Activated T-helper 17 cell treated with anti-CD3 and anti-CD28 coated beads, Interleukin-2, amount 50 U/mL, for 72 hours (primary cell): ENCODE results near the gene HOXC5. TPM values are rescaled to one million over a fixed set of nuclear protein-coding genes. Genes with fewer than 3 reads are reported as not detected.
A peak's percentile ranks its signal among the peaks of the same experiment; 100 is the strongest.

Experiments
- ATAC-seq: fragments of 150-1000 bp; cut with Tn5 transposase; replicated peaks from 2 replicates; pipeline ENCODE4 v1.10.0; 2021; ENCODE audit warnings: mild to moderate bottlenecking, moderate library complexity
- H3K27ac Mint-ChIP-seq: one replicate; pipeline ENCODE4 v1.8.0; 2022; ENCODE audit warnings: mixed read lengths
- H3K27me3 Mint-ChIP-seq: one replicate; pipeline ENCODE4 v1.8.0; 2022; ENCODE audit warnings: mixed read lengths
- H3K36me3 Mint-ChIP-seq: one replicate; pipeline ENCODE4 v1.8.0; 2022; ENCODE audit warnings: low read depth, mild to moderate bottlenecking, mixed read lengths
- H3K4me1 Mint-ChIP-seq: one replicate; pipeline ENCODE4 v1.8.0; 2022; ENCODE audit warnings: mixed read lengths
- H3K4me3 Mint-ChIP-seq: one replicate; pipeline ENCODE4 v1.8.0; 2022; ENCODE audit warnings: mild to moderate bottlenecking, mixed read lengths
- H3K9me3 Mint-ChIP-seq: one replicate; pipeline ENCODE4 v1.8.0; 2022; ENCODE audit warnings: mixed read lengths
- total RNA-seq, 2 donors: library from RNA; stranded (reverse); gene quantifications; one replicate each; pipeline ENCODE4 v1.2.3, GENCODE V29; 2022

HOXC5 gene
- total RNA-seq, 2 donors from 2014 or later: not detected

GRCh38 chr12:54018468-54018984 lies 14.3 kb upstream of the HOXC5 start:
- H3K27ac Mint-ChIP-seq: no peak overlapping the region
- no peak for ATAC-seq

GRCh38 chr12:54019091-54019811 lies 13.6 kb upstream of the HOXC5 start:
- H3K36me3 Mint-ChIP-seq: peaks cover 7% of the 10 kb centered on the region
- no peak overlapping the region for H3K27ac Mint-ChIP-seq
- H3K4me1 Mint-ChIP-seq: peaks cover 6% of the 10 kb centered on the region
- H3K27me3 Mint-ChIP-seq: peaks cover 59% of the 10 kb centered on the region
- H3K9me3 Mint-ChIP-seq: no peaks in the 10 kb centered on the region
- ATAC-seq: no peak
- no peak overlapping the region for H3K4me3 Mint-ChIP-seq

More at GRCh38 chr12:54018468-54018984, 14.3 kb upstream of the HOXC5 start:
- peaks cover 53% of the 10 kb centered on the region for H3K27me3 Mint-ChIP-seq
- H3K36me3 Mint-ChIP-seq: peaks cover 7% of the 10 kb centered on the region
- H3K4me1 Mint-ChIP-seq: peaks cover 6% of the 10 kb centered on the region
- H3K9me3 Mint-ChIP-seq: no peaks in the 10 kb centered on the region
- peak overlapping the region; percentile 76 for H3K4me3 Mint-ChIP-seq

- ATAC-seq: no peak
- peaks cover 6% of the 10 kb centered on the region for H3K4me1 Mint-ChIP-seq
- H3K4me3 Mint-ChIP-seq: no peak overlapping the region
- H3K9me3 Mint-ChIP-seq: no peaks in the 10 kb centered on the region
- no peak overlapping the region for H3K27ac Mint-ChIP-seq
- H3K36me3 Mint-ChIP-seq: peaks cover 3% of the 10 kb centered on the region
- peaks cover 53% of the 10 kb centered on the region for H3K27me3 Mint-ChIP-seq
Observed at GRCh38 chr12:54019924-54020590, 12.8 kb upstream of the HOXC5 start.

DNA sequence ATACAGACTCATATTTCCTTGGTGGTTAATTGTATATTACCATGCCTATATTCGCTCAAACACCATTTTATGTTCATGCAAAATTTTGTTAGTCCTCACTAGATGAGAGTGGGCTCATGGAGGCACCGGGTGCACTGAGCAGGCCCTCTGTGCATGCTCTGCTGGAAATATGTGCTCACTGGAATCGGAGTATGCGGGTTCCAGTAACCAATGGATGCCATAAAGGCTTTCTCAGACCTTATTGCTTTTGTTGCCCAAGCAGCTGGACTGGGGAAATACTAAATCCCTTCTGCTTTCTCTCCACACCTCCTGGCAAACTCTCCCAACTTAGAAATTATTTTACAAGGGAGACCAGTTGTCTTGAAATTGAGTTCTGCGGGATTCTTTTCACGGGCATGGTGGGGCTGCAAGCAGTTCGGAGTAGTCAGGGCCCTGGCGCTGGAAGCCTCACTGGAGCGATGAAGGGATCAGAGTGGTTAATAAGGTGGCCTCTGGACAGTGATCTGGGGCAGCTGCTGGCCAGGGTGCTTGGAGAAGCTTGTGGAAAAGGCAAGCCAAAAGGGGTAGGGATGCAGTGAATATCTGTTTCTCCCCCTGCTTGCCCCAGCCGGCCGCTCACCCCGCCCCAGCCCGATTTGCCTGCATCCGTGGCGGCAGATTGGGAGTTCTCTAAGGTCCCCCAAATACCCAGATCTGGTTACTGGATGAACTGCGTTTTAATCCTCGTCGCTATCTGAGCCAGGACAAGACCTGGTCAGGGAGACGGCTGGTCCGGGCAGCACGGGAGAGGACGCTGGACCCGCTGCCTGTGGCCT lies 12.1 kb upstream of the HOXC5 start:
- Mint-ChIP-seq H3K27me3 (peaks cover 50% of the 10 kb centered on the region), H3K27ac (no peak overlapping the region), H3K9me3 (no peaks in the 10 kb centered on the region), H3K4me3 (no peak overlapping the region), H3K4me1 (peaks cover 6% of the 10 kb centered on the region), H3K36me3 (no peaks in the 10 kb centered on the region)
- ATAC-seq: no peak

- H3K4me1 Mint-ChIP-seq: peaks cover 6% of the 10 kb centered on the region
- ATAC-seq: no peak
- no peak overlapping the region for H3K27ac Mint-ChIP-seq
- H3K36me3 Mint-ChIP-seq: no peaks in the 10 kb centered on the region
- H3K9me3 Mint-ChIP-seq: no peaks in the 10 kb centered on the region
- H3K4me3 Mint-ChIP-seq: no peak overlapping the region
- peaks cover 55% of the 10 kb centered on the region for H3K27me3 Mint-ChIP-seq
Observed at GRCh38 chr12:54021432-54022013, 11.3 kb upstream of the HOXC5 start.

DNA sequence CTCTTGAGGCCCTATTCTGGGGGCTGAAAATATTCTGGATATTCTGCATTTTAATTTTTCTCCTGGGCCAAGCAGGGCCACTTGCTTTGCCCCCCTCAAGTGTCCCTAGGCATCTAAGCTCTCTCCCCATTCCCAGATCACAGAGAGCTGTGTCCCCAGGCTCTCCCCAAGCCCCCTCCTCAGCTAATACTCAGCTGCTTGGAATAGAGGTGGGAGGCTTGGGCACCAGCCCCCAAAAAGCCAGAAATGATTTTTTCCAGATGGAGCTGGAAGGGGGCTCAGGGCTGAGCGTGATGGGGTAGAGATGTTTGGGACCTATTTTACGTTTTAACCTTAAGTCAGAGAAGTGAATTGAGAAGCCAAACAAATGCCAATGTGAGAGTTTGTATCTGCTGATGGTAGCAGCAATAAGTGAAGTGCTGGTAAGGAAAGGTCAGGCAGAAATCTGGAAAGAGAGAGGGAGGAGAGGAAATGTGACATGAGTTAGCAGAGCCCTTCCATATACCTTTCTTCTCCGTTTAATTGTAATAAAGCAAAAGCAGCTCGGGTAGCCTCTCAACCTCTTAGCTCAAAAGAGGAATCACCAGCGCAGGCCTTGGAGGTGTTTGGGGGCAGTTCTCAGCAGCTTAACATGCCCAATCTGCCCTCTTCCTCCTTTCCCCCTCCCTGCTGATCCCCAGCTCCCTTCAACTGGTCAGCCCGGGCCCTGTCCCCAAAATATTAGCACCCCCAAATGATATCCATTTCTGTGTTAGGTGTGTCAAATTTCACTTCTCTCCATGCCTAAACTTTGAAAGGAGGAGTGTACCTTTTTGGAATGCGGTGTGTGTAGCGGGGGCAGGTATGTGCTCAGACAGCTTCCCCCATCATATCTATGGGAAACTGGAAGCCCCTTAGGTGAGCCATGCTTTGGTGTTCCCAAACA lies 9.6 kb upstream of the HOXC5 start:
- Mint-ChIP-seq H3K4me3 (no peak overlapping the region), H3K9me3 (no peaks in the 10 kb centered on the region), H3K36me3 (no peaks in the 10 kb centered on the region), H3K4me1 (no peaks in the 10 kb centered on the region), H3K27me3 (peaks cover 61% of the 10 kb centered on the region), H3K27ac (no peak overlapping the region)
- ATAC-seq: no peak

- no peaks in the 10 kb centered on the region for H3K36me3 Mint-ChIP-seq
- no peaks in the 10 kb centered on the region for H3K4me1 Mint-ChIP-seq
- H3K27ac Mint-ChIP-seq: no peak overlapping the region
- no peaks in the 10 kb centered on the region for H3K9me3 Mint-ChIP-seq
- peaks cover 66% of the 10 kb centered on the region for H3K27me3 Mint-ChIP-seq
- no peak overlapping the region for H3K4me3 Mint-ChIP-seq
- ATAC-seq: no peak
Observed at GRCh38 chr12:54024127-54024526, 8.7 kb upstream of the HOXC5 start.

DNA sequence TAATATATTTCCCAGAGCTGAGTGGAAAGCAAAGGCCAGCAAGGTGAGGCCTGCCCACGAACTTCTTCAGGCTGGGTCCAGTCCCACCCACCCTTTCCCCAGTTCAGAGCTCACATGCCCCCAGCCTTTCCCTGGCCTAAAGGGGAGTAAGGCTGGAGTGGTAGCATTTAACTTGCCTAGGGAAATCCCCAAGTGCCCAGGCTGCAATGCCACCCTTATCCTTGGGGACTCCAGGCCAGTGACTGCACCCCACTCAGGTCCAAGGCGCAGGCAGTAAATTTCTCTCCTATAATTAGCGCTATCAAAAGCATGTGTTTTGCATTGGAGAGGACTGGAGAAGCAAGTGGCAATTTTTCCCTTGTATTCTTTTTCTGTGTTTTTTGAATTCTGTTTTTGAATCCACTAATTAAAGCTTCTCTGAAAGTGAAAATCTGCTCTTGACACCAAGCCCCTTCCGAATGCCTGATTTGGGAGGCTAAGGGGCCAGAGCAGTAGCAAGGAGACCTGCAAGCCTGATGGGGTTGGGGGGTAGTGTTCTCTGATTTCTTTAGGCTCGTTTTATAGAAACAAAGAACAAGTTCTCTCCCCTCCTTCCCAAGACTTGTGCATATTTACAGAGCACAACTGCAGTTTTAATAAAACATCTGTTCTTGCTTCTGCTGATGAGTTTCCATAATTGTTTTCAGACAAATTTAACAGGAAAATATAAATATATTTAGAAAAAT lies 8.1 kb upstream of the HOXC5 start:
- no peak for ATAC-seq
- Mint-ChIP-seq H3K4me3 (no peak overlapping the region), H3K4me1 (no peaks in the 10 kb centered on the region), H3K27ac (no peak overlapping the region), H3K36me3 (no peaks in the 10 kb centered on the region), H3K27me3 (peaks cover 62% of the 10 kb centered on the region), H3K9me3 (no peaks in the 10 kb centered on the region)

DNA sequence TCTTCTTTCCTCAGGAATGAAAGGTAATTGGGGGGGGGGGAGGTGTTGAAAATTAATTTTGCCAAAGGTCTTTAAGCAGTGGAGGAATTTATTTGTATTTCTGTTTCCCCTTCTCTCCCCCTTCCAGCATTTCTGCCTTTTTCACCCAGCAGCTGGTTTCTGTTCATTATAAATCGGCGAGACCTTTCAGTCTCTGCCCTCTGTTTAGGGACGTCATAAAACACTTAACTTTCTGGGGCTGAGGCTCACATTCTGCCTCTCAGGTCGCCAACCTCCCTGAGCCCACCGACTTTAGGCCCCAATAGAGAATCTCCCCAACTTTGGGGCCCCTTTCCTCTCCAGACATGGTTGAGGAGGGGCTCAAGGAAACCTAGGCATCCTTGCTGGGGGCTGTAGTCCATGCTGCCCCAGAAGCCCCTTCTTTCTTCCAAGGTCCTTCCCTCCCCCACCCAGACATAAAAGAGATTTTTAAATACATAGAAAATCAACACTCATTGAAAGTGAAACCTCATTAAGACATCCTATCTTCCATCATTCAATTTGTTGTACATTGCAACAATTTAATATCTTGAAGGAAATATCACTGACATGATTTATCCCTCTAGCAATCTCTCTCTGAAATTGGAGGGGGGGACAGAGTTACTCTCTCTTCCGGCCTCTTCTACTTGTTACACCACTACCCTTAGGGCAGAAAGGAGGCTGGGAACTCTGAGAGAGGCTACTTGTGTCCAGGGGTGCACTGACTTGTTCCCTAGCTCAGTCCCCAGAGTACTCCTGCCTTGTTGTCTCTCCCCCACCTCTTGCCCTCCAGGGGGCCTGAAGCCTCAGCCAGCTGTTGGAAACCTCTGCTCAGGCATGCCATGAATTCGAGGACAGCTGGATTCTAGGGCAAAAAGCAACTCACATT lies 7.1 kb upstream of the HOXC5 start:
- Mint-ChIP-seq H3K27me3 (peaks cover 66% of the 10 kb centered on the region), H3K4me3 (no peak overlapping the region), H3K27ac (no peak overlapping the region), H3K9me3 (no peaks in the 10 kb centered on the region), H3K36me3 (no peaks in the 10 kb centered on the region), H3K4me1 (no peaks in the 10 kb centered on the region)
- no peak for ATAC-seq

DNA sequence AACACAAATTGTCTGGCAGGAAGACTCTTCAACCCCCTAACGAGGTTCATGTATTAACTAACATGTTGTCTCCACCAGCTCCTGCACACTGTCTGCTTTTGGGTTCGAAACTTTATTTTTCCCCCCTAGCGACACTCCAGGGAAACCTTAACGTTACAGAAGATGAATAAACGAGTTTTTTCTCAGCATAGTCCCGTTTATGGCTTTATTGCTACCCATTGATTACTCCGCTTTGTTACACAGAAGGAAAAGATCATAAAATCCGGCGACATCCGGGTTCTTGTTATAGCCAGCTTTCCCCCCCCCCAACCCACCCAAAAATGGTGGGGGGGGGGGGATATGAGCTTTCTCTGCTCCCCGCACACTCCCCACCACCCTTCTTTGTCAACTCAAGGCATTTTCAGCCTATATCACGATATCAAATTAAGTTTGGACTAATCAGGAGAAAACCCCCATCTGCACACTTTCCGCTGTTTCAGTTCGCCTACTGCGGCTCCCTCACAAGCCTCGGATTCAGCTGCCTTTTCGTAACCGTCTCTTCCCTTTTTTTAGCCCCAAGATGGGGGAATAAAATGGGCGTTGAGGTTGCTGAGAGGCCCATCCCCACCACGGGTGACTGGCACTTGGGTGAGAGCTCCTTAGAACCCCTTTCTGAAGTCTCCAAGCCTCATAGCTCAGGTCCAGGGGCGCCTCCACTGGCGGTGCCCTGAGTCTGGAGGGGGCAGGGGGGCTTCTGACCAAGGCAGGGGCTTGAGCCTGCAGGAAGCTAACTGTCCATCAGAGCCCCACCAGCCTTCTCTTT lies 6.0 kb upstream of the HOXC5 start:
- Mint-ChIP-seq H3K4me1 (no peaks in the 10 kb centered on the region), H3K27ac (no peak overlapping the region), H3K27me3 (peaks cover 64% of the 10 kb centered on the region), H3K9me3 (no peaks in the 10 kb centered on the region), H3K36me3 (no peaks in the 10 kb centered on the region), H3K4me3 (no peak overlapping the region)
- no peak for ATAC-seq

DNA sequence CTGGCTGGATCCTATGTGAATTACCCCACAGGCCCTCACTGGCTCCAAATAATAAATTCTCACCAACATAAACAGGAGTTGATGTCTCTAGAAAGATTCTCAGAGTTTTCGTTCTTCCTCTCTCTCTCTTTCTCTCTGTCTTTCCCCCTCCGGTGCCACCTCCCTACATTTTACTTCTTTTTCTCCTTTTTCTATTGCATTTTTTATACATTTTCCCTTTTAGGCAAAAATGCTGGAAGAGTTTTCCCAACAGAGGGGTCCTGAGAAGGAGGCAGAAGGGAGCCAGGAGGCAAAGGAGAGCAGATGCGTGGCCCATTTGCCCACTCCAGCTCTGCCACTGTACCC lies 5.4 kb upstream of the HOXC5 start:
- Mint-ChIP-seq H3K9me3 (no peaks in the 10 kb centered on the region), H3K27ac (no peak overlapping the region), H3K27me3 (peaks cover 64% of the 10 kb centered on the region), H3K4me1 (no peaks in the 10 kb centered on the region), H3K4me3 (no peak overlapping the region), H3K36me3 (peaks cover 6% of the 10 kb centered on the region)
- ATAC-seq: no peak
